A673 (cell line): ENCODE measurements around the gene TSR3.
"Not testable (repeated sequence)": the region's sequence is repeated elsewhere in the genome, so short reads cannot be mapped to it uniquely, and the experiment has no call there.

Experiments used
- CTCF ChIP-seq: fragments of 300-800, 200-600 bp; sonication (generic); conservative IDR thresholded peaks from 2 replicates; pipeline ENCODE4 v1.5.1; 2017; ENCODE audit warnings: low read depth, mild to moderate bottlenecking, antibody characterized with exemption, low read length, moderate library complexity, mixed read lengths
- EZH2 ChIP-seq: fragments of 200-600 bp; sonication (generic); IDR thresholded peaks from 2 replicates; pipeline ENCODE4 v1.6.1; 2017; ENCODE audit warnings: borderline replicate concordance, low read depth, mild to moderate bottlenecking, mixed read lengths, antibody characterized with exemption, low read length; ENCODE audit not compliant: poor library complexity, severe bottlenecking

GRCh38 chr16:1328136-1328535 is 23.5 kb downstream of the TSR3 start:
- TF ChIP-seq EZH2, CTCF: not testable (repeated sequence)
